HG03039 (cell line): ENCODE results near the gene GRAMD1A.
"Not testable (repeated sequence)": the region's sequence is repeated elsewhere in the genome, so short reads cannot be mapped to it uniquely, and the experiment has no call there.

Experiments
- ATAC-seq: cut with Tn5 transposase; IDR thresholded peaks from one replicate; pipeline ENCODE4 v1.9.1; 2021; ENCODE audit warnings: mild to moderate bottlenecking, moderate library complexity; ENCODE audit not compliant: unreplicated experiment

The GRAMD1A gene

DNA sequence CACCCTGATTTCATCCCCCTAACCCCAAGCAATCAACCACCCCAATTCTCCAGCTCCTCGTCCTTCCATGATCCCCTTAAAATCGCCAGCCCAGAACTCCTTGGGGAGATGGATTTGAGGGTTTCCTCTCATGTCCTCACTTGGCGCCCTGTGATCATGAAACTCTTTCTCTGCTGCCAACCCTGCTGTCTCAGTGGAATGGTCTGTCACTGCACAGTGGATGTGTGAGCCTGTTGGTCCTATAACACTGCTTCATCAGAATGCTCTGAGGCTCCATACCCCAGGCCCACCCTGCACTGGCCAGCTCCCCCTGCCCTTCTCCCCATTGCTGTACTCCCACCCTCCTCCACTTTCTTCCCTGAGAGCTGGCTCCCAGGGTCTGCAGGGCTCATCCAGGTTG lies 23.5 kb upstream of the GRAMD1A start:
- ATAC-seq: no peak

DNA sequence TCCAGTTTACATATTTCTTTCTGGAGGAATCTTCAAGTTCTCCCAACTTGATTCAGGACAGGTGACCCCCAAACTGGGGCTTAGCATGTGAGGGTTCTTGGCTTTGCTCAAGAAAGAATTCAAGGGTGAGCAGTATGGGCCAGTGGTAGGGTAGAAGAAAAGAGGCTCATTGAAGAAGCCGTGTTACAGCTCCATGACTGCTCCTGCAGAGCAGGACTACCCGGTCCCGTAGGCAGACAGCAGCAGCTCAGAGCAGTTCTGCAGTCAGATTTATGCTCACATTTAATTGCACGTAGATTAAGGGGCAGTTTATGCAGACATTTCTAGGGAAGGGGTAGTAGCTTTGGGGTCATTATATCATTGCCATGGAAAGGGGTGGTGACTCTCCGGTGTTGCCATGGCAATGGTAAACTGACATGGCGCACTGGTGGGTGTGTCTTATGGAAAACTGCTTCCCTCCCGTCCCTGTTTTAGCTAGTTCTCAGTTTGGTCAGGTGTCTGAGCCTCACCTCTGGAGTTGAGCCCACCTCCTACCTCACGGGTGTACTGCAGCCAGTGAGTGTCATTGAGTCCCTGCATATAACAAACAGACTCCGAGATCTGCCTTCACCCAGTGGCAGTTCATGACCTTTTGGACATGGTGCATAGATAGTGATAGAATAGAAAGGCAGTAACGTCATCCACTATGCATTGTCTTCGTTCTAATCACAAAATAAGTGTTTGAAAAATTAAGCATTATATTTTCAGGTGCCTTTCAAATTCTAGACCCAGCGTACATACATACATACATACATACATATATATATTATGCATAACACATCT lies 20.1 kb upstream of the GRAMD1A start:
- ATAC-seq: no peak

DNA sequence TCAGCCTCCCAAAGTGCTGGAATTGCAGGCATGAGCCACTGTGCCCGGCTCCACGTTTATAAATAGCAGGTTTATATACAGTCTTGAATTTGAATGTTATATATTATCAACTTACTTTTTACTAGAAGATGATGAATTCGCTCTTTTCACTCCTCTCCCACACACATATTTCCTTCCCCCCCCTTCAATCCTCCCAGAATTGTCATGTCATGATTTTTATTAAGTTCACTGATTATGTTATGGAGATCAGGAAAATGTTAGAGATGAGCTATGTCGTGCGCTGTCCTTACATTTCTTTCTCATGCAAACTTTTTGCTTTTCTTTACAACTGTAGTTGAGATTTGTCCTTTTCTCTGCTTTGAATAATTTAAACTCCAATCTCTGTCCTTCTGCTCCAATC lies 17.8 kb upstream of the GRAMD1A start:
- ATAC-seq: no peak

DNA sequence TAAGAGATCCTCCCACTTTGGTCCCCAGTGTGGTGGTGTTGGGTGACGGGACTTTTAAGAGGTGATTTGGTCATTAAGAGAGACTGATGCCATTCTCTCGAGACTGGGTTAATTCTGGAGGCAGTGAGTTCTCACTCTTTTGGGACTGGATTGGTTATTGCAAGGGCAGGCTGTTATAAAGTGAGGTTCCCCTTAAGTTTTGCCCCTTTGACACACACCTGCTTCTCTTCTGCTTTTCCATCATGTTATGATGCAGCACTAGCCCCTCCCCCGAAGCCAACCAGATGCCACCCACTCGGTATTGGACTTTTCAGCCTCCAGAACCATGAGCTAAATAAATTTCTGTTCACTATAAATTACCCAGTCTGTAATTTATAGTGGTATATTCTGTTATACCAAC lies 16.3 kb upstream of the GRAMD1A start:
- no peak for ATAC-seq

DNA sequence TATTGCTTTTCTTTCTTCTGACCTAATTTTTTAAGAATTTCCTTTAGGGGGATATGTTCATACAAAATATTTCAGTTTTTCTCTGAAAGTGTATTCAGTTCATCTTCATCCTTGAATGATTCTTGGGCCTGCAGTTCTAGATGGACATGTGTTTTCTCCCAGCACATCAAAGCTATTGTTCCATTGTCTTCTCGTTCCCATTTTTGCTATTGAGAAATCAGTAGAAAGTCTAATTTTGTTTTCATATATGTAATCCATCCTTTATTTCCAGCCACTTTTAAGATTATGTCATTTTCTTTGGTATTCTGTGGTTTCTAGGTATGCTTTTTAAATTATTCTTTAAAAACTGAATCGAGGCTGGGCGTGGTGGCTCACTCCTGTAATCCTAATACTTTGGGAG lies 15.8 kb upstream of the GRAMD1A start:
- no peak for ATAC-seq

DNA sequence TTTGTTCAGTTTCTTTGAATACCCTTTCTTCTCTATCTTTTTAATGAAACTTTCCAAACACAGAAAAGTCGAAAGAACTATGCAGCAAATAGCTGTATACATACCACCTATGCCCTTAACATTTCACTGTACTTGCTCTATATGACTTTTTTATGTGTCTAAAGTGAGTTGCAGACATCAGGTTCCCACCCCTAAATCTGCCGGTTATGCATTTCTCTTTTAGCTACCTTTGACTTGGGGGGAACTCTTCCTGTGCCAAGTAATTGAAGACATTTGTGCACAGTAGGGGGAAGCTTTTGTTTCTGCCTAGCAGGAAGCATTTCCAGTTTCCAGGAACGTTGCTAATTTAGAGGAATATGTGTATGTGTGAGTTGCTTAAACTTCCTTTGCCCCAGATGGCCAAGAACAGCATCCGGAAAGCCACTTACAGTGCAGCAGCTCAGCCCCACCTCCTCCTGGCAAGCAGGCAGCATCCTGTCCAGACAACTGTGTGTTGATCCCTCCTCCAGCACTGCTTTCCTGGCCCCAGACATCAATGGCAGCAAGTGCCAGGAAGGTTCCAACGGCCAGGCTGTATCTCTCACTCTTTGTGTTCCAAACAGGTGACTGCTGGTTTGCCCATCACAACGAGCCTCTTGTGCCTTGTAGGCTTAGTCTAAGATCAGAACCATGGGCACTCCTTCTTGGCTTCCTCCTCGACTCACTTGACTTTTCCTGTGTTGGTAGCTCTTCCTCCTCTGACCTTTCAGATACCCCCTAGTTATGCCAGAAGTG lies 14.7 kb upstream of the GRAMD1A start:
- no peak for ATAC-seq

DNA sequence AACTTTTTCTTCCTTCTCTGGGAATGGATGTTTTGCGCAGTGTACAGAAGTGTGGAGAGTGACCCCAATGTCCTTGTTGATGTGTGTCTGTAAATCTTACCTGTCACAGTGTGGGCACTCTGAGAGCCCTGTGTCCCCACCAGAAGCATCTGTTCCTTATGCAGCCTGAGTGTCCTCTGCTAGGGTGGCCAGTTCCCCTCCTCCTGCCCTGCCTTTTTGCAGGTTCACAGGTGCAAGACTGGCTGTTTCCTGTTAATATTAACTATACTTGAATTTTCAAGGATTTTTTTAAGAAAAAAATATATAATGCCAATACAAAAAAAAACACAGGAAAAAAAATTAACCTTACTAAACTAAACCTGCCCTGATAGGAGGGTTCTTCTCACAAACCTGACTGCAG lies 12.0 kb upstream of the GRAMD1A start:
- no peak for ATAC-seq

DNA sequence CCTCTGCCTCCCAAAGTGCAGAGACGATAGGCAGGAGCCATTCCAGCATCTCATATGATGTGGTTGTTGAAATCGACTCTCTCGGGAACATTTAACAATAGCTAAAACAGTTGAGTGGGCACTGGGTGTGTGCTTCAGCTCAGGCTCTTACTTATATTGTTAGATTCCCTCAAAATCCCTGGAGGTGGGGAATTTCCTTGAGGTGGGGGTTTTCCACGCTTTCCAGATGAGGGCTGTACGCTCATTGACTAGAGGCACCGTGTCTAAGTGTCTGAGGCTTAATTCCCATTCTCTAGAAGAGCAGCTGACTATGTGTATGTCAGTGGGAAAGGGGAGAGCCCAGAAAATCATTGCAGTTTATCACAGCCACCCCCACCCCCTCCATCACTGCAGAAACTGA lies 10.8 kb upstream of the GRAMD1A start:
- no peak for ATAC-seq

DNA sequence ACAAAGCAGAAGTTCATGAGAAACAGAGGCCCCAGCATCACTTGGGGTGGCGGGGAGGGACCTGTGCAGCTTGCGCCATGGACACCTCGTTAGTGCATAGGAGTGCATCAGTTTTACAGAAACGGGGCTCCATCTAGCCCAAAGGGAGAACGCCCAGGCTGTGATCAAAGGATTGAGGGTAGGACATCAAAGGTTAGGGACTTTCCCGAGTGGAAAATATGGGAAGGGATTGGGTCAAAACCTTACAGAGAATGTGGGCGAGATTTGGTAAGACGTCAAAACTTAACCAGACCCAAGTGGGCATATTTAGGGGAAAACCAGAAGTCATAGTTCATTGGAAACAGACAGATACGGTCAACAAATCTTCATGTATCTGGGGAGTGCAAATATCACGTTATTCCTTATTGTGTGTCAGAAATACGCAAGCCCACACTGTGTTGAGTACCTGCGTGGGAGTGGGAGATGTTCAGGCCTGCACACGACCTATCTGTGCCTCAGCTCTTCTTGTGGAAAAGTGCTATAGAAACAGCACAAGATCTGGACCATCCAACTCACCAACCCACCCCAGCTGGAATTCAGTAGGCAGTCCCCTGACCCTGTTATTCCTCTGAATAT lies 9.4 kb upstream of the GRAMD1A start:
- no peak for ATAC-seq

DNA sequence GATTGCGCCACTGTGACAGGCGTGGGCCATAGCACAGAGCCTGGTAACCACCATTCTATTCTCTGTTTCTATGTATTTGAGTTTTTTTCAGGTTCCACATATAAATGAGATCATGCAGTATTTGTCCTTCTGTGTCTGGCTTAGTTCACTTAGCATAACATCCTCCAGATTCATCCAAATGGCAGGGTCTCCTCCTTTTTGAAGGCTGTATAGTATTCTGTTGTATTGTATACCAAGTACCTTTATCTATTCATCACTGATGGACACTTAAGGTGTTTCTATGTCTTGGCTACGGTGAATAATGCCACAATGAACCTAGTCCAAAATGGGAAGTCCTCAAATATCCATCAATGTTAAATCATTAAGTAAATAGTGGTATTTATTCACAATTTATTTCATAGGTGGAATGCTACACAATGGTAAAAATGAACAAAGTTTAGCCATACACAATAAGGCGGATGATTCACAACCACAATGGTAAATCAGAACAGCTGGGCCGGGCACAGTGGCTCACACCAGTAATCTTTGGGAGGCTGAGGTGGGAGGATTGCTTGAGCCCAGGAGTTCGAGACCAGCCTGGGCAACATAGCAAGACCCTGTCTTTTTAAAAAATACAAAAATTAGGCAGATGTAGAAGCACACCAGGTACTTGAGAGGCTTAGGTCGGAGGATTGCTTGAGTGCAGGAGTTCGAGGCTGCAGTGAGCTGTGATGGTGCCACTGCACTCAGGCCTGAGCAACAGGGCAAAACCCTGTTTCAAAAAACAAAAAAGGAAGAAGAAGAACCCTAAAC lies 8.4 kb upstream of the GRAMD1A start:
- no peak for ATAC-seq

DNA sequence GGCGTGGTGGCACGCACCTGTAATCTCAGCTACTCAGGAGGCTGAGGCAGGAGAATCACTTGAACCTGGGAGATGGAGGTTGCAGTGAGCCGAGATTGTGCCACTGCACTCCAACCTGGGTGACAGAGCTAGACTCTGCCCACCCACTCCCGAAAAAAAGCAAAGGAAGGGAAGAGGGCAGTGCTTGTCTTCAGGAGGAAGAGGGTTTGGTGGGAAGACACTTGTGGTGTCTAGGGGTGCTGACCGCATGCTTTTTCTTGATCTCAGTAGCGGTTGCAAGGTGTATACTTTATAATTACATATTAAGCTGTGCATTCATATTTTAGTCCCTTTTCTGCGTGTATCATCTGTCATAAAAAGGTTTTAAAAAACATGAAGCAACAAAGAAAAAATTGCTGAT lies 7.5 kb upstream of the GRAMD1A start:
- ATAC-seq: not testable (repeated sequence)

DNA sequence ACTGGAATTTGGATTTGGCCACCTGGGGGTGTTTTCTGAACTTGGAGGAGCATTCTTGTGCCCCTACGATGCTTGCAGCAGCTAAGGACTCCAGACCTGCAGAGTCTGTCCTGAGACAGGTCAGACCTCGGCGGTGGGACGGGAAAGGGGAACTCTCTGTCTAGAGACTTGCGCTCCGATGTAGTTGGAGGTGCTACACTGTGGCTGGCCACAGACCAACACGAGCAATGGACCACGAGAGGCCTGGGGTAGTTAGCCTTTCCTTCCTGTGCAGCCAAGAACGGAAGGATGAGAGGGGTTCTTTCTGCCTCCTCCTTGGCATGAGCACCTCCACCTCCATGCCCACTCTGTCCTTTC lies 5.9 kb upstream of the GRAMD1A start:
- ATAC-seq: no peak

DNA sequence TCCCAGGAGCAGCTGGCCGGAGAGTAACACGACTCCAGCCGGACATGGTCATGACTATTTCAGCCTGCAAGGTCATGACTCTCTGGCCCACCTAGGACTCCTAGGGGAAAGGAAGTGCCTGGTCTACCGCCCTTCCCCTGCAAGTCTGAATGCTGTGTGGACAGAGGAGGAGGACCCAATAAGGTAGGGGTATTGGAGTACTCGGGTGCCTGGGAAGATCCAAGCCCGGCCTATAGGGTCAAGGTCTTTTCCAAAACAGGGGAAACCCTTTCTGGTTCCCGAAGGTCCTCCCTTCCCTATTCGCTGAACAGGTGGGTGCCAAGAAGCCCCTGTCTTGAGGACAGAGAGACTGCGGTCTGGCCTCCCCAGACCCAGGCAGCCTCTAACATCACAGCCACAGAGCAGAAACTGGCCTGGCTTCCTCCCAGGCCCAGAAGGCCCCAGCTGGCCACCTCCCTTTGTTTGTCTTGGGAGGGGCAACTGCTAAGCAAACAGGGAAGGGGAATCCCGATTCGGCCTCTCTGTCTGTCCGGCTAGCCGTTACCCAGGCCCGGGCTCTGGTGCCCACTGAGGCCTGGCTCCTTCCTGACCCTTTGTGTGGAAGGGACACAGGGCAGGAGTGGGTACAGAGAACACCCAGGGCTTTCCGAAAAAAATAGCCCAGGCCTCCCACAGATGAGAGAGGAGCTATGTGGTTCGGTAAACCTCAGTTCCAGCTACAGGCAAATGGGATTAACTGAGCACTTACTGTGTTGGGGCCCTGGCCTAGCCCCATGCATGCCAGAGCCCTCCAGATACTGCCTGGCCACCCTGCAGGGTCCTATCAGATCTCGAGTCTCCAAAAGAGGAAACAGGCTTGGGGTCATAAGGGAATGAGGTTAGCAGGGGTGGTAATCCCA lies 5.2 kb upstream of the GRAMD1A start:
- no peak for ATAC-seq

DNA sequence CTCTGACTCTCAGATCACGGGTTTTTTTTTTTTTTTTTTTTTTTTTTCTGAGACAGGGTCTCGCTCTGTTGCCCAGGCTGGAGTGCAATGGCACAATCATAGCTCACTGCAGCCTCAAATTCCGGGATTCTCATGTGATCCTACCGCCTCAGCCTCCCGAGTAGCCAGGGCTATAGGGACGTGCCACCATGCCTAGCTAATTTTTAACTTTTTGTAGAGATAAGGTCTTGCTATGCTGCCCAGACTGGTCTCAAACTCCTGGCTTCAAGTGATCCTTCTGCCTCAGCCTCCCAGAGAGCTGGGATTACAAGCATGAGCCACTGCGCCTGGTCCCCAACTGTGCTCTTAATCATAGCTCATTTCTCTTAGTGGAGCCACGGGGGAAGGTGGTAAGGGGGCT lies 4.6 kb upstream of the GRAMD1A start:
- ATAC-seq: no peak

DNA sequence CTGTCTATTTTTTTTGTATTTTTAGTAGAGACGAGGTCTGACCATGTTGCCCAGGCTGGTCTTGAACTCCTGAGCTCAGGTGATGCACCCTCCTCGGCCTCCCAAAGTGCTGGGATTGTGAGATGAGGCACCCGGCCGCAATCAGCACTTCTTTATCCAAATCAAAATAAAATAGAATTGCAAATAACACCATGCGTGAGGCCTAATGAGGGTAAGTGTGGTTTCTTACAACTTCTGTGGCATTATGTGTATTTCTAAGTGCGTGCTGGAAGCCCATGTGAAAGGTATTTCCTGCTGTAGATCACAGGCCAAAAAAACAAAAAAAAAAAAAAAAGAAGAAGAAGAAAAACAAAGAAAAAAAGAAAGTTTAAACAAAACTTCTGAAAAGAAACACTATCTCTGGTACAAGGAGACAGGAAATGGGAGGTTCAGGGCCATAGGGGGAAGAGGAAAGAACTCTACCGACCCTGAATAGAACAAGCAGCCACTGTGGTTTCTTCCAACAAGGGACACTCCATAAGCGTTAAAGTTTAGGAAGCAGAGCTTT lies 3.0 kb upstream of the GRAMD1A start:
- ATAC-seq: no peak

DNA sequence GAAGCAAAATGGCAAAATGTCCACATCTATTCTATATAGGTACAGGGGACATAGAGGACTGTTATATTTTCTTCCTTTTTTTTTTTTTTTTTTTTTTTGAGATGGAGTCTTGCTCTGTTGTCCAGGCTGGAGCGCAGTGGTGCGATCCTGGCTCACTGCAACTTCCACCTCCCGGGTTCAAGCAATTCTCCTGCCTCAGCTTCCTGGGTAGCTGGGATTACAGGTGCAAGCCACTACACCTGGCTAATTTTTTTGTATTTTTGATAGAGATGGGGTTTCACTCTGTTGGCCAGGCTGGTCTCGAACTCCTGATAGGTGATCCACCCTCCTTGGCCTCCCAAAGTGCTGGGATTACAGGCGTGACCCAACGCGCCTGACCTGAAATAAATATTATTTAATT lies 1.9 kb upstream of the GRAMD1A start:
- not testable (repeated sequence) for ATAC-seq

DNA sequence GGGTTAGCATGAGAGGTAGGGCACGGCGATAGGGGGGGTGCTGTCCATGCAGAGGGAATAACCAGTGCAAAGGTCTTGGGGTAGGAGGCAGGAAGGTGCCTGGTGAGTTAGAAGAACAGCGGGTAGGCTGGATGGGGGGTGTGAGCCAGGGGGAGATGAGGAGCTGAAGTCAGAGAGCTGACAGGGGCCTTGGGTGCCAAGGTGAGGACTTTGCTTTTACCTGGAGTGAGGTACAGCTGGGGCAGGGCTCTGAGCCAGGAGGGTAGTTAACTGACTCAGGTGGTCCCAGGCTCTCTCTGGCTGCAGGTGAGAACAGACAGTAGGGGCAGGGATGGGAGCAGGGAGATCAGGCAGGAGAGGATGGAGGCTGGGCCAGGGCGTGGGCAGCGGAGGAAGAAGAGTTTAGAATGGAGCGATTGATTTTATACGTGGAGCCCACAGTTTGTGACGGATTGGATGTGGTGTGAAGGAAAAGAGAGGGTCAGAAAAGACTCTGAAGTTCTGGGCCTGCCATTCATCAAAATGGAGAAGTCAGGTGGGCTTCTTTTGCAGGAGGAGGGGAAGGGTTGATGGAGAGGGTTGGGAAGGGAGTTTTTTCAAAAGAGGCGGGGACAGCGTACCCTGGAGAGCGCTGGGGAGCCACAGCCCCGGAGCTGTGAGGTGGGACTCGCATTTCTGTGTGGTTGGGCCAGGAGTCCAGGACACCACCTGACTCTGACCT lies 1.2 kb upstream of the GRAMD1A start:
- no peak for ATAC-seq

DNA sequence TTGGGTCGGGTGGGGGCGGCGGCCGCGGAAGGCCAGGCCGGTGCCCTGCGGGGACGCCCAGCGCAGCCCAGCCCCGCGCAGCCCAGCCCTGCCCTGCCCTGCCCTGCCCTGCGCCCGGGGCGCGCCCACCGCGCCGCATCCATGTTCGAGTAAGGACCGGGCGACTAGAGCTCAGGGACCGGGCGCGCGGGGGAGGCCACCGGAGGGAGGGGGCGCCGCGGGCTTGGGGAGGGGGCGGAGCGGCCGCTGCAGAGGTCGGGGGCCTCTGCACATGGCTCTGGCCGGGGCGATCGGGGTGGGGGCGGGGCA lies 169 bp downstream of the GRAMD1A start:
- ATAC-seq: no peak

DNA sequence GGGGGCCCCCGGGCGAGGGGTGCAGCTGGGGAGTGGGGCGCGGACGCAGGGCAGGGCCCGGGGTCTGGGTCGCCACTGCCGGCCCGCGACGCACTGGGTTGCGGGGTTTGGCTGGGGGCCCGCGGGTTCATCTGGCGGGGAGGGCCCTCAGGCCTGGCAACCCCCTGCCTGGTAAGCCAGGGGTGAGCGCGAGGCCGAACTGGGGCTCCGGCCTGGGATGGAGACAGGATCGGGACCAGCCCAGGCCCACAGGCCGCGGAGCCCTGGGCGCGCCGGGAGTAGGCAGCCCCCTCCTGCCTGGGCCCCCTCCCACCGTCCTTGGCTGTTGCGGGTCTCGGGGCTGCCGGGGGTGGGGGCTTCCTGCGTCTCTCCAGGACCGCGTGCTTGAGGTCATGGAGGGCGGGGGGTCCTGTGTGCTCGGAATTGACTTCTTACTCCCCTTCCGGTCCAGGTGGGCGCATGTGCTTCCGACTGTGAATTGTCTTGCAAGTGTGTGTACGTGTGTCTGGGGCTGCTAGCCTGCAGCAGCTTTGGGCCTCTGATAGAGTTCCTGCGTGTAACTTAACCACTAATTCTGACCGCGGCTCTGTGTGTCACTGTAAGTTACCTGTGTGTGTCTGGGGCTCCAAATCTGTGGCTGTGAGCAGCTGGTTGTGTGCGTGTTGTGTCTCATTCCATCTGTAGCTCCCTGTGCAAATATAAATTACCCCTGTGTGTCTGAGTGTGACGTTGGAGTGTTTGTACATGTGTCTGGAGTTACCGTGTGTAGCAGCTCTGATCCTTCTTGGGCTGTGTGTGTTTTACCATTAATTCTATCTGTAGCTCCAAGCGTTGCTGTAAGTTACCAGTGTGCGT lies 751 bp downstream of the GRAMD1A start:
- no peak for ATAC-seq
